HG03571 (cell line): Measurements from ENCODE around the gene EXO1.
"Not testable (repeated sequence)": the region's sequence is repeated elsewhere in the genome, so short reads cannot be mapped to it uniquely, and the experiment has no call there.

Experiments
- ATAC-seq: cut with Tn5 transposase; IDR thresholded peaks from one replicate; pipeline ENCODE4 v1.9.1; 2021; ENCODE audit not compliant: unreplicated experiment

The EXO1 gene

GRCh38 chr1:241847796-241848685 lies at the start of gene EXO1:
EXO1 (plus strand) TSS chr1:241848204; CDS start chr1:241850426, 2,222 bp downstream.
- peak; percentile 97 for ATAC-seq

DNA sequence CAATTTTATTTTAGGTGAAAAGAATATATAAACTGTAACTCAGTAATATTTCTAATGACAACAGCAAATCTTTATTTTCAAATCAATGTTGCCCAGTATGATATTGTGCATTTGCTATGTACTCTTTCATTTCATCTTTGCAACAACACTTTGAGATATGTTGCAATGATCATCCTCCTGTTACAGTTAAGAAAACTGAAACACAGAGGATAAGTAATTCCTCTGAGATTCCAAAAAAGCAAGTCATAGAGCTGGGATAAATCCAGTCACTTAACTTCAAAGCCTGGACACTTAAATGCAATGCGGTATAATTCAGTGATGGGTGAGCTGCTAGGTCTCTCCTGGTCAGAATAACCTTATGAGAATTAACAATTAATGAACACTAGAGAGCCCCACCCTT lies 48.6 kb upstream of the EXO1 start:
- ATAC-seq = no peak

GRCh38 chr1:241800640-241801039 lies 47.4 kb upstream of the EXO1 start:
- peak; percentile 78 for ATAC-seq

DNA sequence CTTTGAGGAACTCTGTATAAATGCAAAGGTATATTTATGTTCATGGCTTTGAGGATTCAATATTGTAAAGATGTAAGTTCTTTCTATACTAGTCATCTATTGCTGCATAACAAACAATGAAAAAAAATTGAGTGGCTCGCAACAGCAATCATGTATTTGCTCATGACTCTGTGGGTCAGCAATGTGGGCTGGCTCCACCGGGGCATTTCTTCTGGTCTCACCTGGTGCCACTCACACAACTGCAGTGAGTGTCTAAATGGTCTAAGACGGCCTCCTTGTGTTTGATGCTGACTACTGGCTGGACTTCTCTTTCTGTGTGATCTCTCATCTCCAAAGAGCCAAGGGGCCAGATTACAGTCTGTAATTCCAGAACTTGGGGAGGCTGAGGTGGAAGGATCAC lies 45.1 kb upstream of the EXO1 start:
- ATAC-seq = no peak

DNA sequence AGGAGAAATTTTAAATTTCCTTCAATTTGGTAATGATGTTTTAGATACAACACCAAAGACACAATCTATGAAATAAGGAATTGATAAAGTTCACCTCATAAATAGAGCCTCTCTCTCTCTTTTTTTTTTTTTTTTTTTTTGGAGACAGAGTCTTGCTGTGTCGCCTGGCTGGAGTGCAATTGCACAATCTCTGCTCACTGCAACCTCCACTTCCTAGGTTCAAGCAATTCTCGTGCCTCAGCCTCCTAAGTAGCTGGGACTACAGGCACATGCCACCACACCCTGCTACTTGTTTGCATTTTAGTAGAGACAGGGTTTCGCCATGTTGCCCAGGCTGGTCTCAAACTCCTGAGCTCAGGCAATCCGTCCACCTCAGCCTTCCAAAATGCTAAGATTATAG lies 43.3 kb upstream of the EXO1 start:
- not testable (repeated sequence) for ATAC-seq

DNA sequence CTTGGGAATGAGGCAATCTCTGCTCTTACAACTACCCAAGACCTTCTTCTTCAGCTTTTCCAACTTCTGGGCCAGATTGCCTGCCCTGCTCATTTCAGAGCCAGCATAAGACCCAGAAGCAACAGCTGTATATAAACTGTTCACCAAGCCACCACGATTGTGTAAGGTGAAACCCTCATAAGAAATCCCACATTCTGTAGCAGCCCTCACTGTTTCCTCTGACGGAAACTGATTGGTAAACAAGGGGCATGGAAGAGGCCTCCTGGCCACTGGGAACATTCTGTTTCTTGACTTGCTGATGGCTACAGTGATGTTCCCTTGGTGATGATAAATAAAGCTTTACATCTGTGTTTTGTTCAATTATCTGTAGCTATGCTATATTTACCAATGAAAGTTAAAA lies 39.7 kb upstream of the EXO1 start:
- ATAC-seq = no peak

DNA sequence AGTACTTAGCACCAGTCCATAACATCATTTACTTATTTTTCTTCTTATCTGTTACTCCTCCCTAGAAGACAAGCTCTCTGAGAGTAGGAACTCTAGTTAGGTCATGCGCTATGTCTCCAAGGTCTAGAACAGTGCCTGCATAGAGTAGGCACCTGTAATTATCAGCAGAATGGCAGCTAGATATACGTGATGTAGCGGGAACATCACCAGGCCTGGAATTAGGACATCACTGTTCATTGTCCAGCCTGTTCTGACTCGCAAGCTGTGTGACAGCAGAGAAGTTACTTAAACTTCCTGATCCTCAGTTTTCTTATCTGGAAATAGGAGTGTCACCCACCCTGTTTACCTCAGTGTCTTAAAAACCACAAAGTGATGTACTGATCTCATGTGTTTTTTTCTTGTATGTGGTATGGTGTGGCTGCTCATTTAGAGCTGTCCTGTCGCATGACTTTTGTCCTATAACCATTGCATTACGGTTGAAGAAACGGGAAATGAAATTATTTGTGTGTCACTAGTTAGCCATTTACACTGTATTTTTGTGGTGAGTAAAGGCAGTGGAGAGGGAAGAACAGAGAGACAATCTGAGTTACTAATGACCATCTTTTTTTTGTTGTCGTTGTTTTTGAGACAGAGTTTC lies 37.1 kb upstream of the EXO1 start:
- ATAC-seq = peak; percentile 95

GRCh38 chr1:241813768-241814320 lies 34.2 kb upstream of the EXO1 start:
- ATAC-seq = no peak

- ATAC-seq = no peak
Measured at GRCh38 chr1:241816008-241816407, 32.0 kb upstream of the EXO1 start.

DNA sequence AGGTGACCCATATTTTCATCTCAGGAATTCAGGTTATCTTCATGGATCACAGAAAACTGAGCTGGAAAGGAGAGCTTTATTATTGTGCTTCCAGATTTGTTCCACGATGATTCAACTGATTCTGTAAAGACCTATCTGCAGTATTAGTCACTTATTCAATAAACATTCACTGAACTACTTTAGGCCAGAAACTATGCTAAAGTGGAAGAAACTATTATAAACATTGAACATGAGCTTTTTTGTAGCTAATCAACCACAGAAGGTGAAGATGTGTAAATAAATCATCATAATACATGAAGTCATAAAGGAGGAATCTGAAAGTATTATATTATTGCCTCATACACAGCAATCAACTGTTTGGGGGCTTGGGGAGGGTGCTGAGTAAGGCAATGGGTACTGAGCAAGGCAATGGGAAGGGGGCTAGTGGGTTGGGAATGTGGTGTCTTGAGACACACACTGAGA lies 30.6 kb upstream of the EXO1 start:
- no peak for ATAC-seq

- no peak for ATAC-seq
Measured at GRCh38 chr1:241817956-241818612, 29.9 kb upstream of the EXO1 start.

GRCh38 chr1:241819340-241819866 lies 28.6 kb upstream of the EXO1 start:
- no peak for ATAC-seq

GRCh38 chr1:241821363-241821762 lies 26.6 kb upstream of the EXO1 start:
- ATAC-seq = no peak

DNA sequence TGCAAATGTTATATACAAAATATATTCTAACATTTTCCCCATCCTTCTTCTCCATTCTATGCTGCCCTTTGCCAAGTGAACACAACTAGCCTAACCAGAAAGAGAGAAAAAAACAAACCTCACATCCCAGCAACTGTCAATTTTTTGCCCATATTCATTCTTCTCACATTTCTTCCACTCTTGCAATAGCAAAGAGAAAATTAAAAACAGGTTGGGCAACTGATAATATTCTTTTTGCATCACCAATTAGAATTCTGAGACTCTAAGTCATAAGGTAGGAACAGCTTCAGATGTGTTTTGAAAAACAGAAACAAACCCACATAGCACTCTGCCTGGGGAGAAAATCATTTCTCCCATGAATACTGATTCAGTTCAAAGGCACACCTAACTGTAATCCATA lies 25.2 kb upstream of the EXO1 start:
- ATAC-seq = no peak

DNA sequence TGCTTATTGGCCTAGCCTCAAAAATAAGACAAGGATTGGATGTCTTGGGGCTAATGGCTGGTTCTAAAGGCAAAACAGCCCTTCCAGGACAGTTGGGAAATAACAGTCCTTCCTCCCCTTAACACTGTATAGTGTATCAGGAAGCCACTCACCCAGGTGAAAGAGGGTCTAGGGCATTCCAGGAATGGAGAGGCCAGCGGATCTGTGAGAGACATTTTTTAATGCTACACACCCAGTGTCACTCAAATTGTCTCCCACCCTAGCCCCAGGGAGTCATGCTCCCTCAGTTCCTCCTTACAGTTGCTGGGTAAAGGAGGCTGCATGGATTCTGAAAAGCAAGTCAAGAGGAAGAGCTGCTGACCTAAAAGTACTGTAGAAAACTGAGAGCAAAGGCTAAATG lies 24.1 kb upstream of the EXO1 start:
- no peak for ATAC-seq

DNA sequence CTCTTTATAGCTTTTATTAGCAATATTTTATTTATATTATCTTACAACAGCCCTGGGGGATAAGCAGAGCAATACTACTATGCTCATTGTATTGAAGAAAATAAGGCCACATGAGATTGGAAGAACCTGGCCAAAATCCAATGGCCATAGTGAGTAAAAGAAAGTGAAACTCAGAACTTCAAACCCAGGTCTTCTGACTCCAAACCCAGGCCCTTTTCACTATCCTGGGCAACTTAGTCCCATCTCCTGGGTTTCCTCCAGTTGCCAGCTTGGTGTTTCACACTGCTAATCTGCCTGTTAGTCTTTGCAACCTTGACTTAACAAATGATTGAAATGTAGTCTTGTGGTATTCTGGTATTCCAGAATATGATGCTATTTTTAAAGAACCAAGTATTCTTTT lies 22.4 kb upstream of the EXO1 start:
- no peak for ATAC-seq

DNA sequence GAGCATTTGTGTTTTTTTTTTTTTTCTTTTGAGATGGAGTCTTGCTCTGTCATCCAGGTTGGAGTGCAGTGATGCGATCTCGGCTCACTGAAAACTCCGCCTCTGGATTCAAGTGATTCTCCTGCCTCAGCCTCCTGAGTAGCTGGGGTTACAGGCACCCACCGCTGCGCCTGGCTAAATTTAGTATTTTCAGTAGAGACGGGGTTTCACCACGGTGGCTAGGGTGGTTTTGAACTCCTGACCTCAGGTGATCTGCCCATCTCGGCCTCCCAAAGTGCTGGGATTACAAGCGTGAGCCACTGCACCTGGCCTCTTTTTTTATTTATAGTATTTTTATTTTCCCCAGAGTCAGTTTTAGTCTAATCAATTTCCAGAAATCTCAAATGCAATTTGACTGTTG lies 21.4 kb upstream of the EXO1 start:
- not testable (repeated sequence) for ATAC-seq

- no peak for ATAC-seq
Measured at GRCh38 chr1:241827264-241827663, 20.7 kb upstream of the EXO1 start.

- no peak for ATAC-seq
Measured at GRCh38 chr1:241828463-241829021, 19.5 kb upstream of the EXO1 start.

DNA sequence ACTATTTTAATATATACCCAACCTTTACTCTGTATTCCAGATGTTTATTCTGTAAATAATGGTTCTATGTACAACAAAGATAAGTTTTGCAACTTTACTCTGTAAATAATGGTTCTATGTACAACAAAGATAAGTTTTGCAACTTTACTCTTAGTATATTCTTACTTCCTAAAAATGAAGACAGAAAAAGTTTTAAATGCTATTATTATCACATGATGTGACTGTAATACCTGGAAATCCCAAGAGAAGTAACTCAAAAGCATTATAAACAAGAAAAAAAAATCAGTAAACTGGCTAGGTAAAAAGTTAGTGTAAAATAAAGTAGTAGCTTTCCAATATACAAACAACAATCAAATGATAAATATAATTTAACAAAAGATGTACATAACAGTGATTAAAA lies 18.5 kb upstream of the EXO1 start:
- no peak for ATAC-seq
